GM10248 (cell line): ENCODE data around the gene ELK4.

Source experiments
- CTCF ChIA-PET: fragments of 300-600 bp; sonication (Branson Sonifier 250); formaldehyde crosslinking; extraction: SDS; loops from one replicate; lab custom pipeline; 2021; ENCODE audit warnings: antibody characterized with exemption; lab: Yijun Ruan, JAX
- POLR2A ChIA-PET: fragments of 350-650 bp; sonication (Branson Sonifier 250); formaldehyde crosslinking; extraction: SDS; loops from one replicate; lab custom pipeline; 2020; ENCODE audit warnings: antibody characterized with exemption; lab: Yijun Ruan, JAX
- DNase-seq: peaks from one replicate; pipeline ENCODE4 v3.0.0; 2012; ENCODE audit errors: extremely low spot score
- TF ChIP-seq, protein P1 (sequence below): IDR thresholded peaks from 2 replicates; pipeline ENCODE4 v1.5.1; 2012; ENCODE audit warnings: mild to moderate bottlenecking, low read depth; ENCODE audit errors: extremely low read depth, missing control alignments, control extremely low read depth

Gene ELK4

DNA sequence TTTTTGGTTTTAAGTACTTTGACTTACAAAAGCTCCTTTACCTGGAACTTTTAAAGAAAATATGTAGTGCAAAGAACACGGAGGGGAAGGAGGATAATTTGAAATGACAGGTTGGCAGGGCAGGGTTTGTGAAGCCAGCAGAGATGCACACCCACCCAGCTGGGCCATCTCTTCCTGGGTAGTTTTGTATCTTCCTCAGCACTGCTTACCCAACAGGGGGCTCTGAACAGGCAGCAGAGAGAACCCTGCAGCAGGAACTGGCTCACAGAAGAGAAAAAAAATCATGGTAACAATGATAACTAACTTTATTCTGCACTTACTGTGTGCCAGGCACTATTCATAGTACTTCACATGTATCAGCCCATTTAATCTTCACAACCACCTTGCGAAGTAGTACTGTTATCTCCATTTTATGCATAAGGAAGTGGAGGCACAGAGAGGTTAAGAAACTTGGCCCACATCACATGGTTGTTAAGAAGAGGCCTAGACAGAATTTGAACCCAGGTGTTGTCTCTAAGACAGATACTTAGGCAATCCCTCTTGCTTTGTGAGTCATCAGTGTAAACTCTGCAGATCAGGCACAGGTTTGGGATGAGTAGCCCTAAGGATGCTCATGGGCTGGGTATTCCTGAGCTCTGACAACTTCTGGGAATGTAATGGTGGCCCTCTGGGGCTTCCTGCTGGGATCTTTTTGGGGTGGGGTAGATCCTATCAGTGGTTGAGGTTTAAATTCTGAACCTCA, 60.8 kb downstream of the ELK4 start:
- TF ChIP-seq, protein P1, sequence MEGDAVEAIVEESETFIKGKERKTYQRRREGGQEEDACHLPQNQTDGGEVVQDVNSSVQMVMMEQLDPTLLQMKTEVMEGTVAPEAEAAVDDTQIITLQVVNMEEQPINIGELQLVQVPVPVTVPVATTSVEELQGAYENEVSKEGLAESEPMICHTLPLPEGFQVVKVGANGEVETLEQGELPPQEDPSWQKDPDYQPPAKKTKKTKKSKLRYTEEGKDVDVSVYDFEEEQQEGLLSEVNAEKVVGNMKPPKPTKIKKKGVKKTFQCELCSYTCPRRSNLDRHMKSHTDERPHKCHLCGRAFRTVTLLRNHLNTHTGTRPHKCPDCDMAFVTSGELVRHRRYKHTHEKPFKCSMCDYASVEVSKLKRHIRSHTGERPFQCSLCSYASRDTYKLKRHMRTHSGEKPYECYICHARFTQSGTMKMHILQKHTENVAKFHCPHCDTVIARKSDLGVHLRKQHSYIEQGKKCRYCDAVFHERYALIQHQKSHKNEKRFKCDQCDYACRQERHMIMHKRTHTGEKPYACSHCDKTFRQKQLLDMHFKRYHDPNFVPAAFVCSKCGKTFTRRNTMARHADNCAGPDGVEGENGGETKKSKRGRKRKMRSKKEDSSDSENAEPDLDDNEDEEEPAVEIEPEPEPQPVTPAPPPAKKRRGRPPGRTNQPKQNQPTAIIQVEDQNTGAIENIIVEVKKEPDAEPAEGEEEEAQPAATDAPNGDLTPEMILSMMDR: no peak
- POLR2A ChIA-PET: no interaction called here
- CTCF ChIA-PET: interaction anchor here (1.0 to 4.4 kb wide), 8 partner anchors 17 to 87 kb away, joined by 3 to 19 read pairs (median 5); no protein-coding TSS in a partner anchor
- no peak for DNase-seq

DNA sequence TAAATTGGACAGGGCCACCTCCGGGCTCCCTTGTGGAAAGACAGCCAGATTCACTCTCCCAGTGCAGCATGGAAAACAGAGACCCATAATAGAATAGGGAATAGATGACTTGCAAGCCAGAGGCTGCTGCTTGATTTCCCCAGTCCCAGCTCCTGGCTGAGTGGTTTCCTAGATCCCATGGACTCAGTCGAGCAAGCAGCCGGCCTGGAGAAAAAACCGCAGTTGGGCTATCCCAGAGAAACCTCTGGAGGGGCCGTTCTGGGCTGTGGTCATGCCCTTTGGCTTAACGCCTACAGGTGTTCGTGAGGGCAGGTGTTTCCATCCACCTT, 61.7 kb downstream of the ELK4 start:
- CTCF ChIA-PET: interaction anchor here (1.0 to 4.4 kb wide), 5 partner anchors 18 to 245 kb away, joined by 3 to 19 read pairs (median 5); no protein-coding TSS in a partner anchor
- no peak for DNase-seq
- TF ChIP-seq, protein P1: no peak
- POLR2A ChIA-PET: no interaction called here

DNA sequence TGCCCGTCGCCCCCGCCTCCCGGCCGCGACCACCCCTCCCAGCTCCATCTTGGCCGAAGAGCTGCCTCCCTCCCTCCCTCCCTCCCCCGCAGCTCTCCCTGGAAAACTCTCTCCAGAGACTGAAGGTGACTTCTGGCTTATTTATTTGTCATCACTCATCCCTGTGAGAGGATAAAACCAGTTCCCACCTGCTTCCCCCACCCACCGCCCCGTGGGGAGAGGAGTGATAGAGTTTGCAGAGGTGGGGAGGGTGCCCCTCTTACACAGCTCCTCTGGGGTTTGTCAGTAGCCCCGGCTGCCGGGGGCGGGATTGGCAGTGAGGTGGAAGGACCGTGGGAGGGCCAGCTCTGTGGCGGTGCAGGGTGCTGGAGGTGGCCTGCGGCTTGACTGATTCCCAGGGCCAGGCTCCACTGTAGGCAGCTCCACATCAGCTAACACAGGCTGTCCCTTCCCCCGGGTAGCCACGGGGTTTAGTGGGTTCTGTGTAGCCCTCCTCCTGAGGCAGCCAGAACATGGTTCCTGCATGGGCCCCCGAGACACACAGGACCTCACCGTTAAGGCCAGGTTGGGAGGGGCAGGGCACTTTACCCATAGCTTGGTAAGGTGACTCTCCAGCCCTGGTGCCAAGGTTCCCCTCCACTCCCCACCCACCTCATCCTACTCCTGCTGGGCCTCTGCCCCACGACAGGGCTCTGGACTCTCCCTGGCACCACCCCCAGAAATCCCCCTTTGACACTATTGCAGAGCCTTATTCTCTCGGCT, 62.2 kb downstream of the ELK4 start:
- ChIA-PET POLR2A (no interaction called here), CTCF (interaction anchor here (1.0 to 4.4 kb wide), 4 partner anchors 19 to 244 kb away, joined by 3 to 19 read pairs (median 8); no protein-coding TSS in a partner anchor)
- no peak for DNase-seq
- TF ChIP-seq, protein P1: no peak

DNA sequence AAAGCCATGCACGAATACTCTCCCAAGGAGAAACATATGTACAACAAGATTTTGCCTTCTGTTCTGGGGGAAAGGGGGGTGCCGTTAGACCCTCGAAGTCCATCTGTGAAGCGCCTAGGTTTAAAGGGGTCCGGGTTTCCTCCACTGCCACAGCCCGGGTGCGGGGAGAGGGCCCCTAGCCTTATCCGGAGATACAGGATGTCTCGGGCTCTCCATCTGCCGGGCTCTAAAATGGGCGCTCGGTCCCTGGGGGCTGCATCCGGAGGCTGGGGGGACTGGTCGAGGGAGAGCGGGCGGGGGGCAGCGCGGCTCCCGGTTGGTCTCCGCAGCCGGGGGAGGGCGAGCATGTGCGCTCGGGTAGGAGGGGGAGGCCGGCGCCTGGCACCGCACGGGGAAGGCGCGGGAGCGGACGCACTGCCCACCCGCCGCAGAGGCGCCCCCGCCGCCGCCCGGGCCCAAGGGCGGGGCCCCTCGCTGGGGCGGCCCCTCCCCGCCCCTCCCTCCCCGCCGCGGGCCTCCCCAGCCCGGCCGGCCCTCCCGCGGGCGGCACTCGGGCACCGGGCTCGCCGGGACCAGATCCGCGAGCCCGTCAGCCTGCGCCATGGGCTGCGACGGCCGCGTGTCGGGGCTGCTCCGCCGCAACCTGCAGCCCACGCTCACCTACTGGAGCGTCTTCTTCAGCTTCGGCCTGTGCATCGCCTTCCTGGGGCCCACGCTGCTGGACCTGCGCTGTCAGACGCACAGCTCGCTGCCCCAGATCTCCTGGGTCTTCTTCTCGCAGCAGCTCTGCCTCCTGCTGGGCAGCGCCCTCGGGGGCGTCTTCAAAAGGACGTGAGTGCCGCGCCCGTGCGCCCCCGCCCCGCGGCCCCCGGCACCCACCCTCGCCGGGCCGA, 63.1 kb downstream of the ELK4 start:
- POLR2A ChIA-PET: no interaction called here
- CTCF ChIA-PET: interaction anchor here (1.5 to 4.4 kb wide), 3 partner anchors 20 to 89 kb away, joined by 5 to 19 read pairs (median 12); no protein-coding TSS in a partner anchor
- no peak for DNase-seq
- TF ChIP-seq, protein P1: no peak

DNA sequence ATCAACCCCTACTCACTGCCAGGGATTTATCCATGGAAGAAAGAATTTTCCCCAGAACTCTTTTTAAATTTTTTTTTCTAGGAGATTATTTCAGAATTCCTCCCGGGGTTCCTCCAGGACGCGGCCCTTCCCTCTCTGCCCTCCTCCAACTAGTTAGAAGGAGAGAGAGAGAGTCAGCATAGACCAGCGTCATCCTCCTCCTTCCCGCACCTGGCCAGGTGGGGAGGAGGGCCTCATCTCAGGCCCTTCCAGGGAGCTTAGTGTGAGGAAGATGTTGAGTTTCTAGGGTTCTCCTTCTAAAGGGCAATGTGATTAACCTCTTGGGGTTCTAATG, 63.7 kb downstream of the ELK4 start:
- no peak for DNase-seq
- ChIA-PET CTCF (no interaction called here), POLR2A (no interaction called here)
- TF ChIP-seq, protein P1: no peak

DNA sequence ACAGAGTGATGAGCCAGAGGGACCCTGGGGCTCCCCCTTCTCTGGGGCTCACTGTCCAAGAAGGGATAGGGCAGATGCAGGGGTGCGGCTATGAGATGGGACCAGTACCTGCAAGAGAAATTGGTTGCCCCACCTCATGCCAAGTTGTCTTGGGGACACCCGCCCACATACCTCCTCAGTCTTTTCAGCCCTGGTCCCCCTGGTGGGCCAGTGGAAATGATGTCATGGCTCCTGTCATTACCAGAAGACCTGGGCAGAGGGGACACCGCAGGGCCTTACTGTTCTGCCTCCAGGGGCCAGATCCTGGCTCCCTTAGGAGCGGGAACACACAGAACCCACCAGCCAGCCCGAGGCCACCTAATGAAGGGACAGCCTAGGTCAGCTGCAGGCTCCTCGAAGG, 64.1 kb downstream of the ELK4 start:
- CTCF ChIA-PET: no interaction called here
- POLR2A ChIA-PET: no interaction called here
- DNase-seq: no peak
- TF ChIP-seq, protein P1: no peak
